ENCODE data around the gene SIGLEC12. TPM values are rescaled to one million over a fixed set of nuclear protein-coding genes. Genes with fewer than 3 reads are reported as not detected.

Gene SIGLEC12
- total RNA-seq, 1 donor from 2014 or later: not detected

DNA sequence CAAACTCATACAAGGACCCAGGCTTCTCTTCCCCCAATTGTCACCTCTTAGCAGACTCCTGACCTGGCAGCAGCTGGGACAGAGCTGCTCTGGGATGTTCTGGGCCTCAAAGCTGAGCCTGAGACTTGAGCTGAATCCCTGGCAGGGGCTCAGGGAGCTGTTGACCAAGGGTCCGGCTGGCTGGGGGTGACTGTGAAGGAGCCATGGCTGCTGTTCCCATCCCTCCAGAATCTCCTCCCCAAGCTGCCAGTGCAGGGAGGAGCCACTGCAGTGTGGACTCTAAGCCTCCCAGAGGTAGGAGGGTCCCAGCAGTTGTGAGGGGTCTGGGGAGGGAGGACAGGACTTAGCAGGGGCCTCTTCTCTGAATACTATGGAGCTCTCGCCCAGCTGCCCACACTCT lies 27.7 kb upstream of the SIGLEC12 start:
- no peaks in the 10 kb centered on the region for H3K4me1 ChIP-seq

DNA sequence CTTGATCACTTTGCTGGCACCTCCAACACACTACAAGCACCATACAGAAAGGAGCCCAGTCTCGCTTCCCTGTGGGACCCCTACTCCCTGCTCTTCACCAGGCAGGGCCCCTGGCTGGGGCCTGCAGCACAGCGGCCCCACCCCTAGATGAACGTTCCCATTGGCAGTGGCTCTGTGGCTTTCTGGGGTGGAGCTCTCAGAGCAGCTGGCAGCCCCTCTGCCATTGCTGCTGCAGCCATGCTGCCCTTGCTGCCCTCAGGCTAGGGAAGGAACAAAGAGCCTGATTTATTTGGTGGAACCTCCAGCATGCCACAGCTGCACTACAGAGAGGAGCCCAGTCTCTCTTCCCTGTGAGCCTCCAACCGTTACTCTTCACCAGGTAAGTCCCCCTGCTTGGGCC lies 24.1 kb upstream of the SIGLEC12 start:
- no peaks in the 10 kb centered on the region for H3K4me1 ChIP-seq
- no peak overlapping the region for H3K4me2 ChIP-seq
- Mint-ChIP-seq H3K9me3 (no peaks in the 10 kb centered on the region), H3K27me3 (ENCODE audit: insufficient read depth, low read depth) (peaks cover 6% of the 10 kb centered on the region), H3K36me3 (no peaks in the 10 kb centered on the region), H3K4me1 (no peaks in the 10 kb centered on the region), H3K27ac (no peak overlapping the region), H3K4me3 (no peak overlapping the region)
- H3K4me3 ChIP-seq: no peak overlapping the region
- H3K27ac ChIP-seq: no peak overlapping the region
- H3K9me3 ChIP-seq (ENCODE audit: low read depth): no peaks in the 10 kb centered on the region
- TF ChIP-seq, protein P1, sequence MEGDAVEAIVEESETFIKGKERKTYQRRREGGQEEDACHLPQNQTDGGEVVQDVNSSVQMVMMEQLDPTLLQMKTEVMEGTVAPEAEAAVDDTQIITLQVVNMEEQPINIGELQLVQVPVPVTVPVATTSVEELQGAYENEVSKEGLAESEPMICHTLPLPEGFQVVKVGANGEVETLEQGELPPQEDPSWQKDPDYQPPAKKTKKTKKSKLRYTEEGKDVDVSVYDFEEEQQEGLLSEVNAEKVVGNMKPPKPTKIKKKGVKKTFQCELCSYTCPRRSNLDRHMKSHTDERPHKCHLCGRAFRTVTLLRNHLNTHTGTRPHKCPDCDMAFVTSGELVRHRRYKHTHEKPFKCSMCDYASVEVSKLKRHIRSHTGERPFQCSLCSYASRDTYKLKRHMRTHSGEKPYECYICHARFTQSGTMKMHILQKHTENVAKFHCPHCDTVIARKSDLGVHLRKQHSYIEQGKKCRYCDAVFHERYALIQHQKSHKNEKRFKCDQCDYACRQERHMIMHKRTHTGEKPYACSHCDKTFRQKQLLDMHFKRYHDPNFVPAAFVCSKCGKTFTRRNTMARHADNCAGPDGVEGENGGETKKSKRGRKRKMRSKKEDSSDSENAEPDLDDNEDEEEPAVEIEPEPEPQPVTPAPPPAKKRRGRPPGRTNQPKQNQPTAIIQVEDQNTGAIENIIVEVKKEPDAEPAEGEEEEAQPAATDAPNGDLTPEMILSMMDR (IDR thresholded peaks at IDR 0.05): no peak
- no peak for TF ChIP-seq EZH2phosphoT487 (IDR thresholded peaks at IDR 0.05)
- TF ChIP-seq EZH2 (IDR thresholded peaks at IDR 0.05): no peak
- no peaks in the 10 kb centered on the region for H3K79me2 ChIP-seq (ENCODE audit: low read depth)
- no peaks in the 10 kb centered on the region for H3K27me3 ChIP-seq
- H2AFZ ChIP-seq (replicated peaks): no peak overlapping the region
- H3F3A ChIP-seq (ENCODE audit: low read depth): no peaks in the 10 kb centered on the region
- no peak overlapping the region for H3K9ac ChIP-seq
- DNase-seq (ENCODE audit: low spot score): no peak
- H3K36me3 ChIP-seq: no peaks in the 10 kb centered on the region
- H4K20me1 ChIP-seq (ENCODE audit: low read depth): no peaks in the 10 kb centered on the region

More for the DNA sequence above, 27.7 kb upstream of the SIGLEC12 start:
- Histone ChIP-seq H3K79me2 (ENCODE audit: low read depth) (no peaks in the 10 kb centered on the region), H3K9ac (no peak overlapping the region), H3K4me2 (no peak overlapping the region), H4K20me1 (ENCODE audit: low read depth) (no peaks in the 10 kb centered on the region), H3F3A (ENCODE audit: low read depth) (no peaks in the 10 kb centered on the region), H3K27ac (no peak overlapping the region), H3K9me3 (ENCODE audit: low read depth) (peaks cover 2% of the 10 kb centered on the region), H3K4me3 (no peak overlapping the region), H3K36me3 (no peaks in the 10 kb centered on the region), H3K27me3 (no peaks in the 10 kb centered on the region), H2AFZ (replicated peaks) (no peak overlapping the region)
- Mint-ChIP-seq H3K36me3 (no peaks in the 10 kb centered on the region), H3K4me1 (no peaks in the 10 kb centered on the region), H3K9me3 (no peaks in the 10 kb centered on the region), H3K27ac (no peak overlapping the region), H3K4me3 (no peak overlapping the region), H3K27me3 (ENCODE audit: insufficient read depth, low read depth) (peaks cover 8% of the 10 kb centered on the region)
- DNase-seq (ENCODE audit: low spot score): no peak
- TF ChIP-seq EZH2 (IDR thresholded peaks at IDR 0.05): no peak
- TF ChIP-seq EZH2phosphoT487 (IDR thresholded peaks at IDR 0.05): no peak
- TF ChIP-seq, protein P1 (IDR thresholded peaks at IDR 0.05): no peak

DNA sequence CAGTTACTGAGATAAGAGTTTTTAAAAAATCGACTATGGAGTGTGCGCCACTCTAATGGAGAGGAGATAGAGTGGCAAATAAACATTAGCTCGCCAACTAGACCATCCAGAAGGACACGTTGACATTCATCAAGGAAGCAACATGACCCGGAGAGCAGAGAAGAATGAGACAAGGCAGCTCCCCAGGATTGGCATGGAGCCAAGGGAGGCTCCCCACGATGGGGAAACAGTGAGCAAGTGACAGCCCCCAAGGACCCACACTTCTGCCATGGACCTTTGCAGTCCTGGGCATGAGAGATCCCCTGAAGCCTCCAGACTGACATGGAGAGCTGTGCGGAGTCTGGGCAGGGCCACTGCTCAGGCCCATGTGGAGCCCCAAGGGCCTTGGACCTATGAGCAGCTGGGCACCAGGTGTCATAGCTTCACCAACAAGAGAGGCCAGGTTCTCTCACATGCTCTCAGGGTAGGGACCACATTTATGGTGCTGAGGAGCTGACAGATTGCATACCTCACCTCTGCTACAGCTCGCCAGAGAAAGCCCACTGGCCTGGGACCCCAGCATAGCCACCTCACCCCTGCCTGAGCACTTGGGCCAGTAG lies 23.2 kb upstream of the SIGLEC12 start:
- Histone ChIP-seq H3K27ac (no peak overlapping the region), H4K20me1 (ENCODE audit: low read depth) (no peaks in the 10 kb centered on the region), H3K79me2 (ENCODE audit: low read depth) (no peaks in the 10 kb centered on the region), H3K36me3 (no peaks in the 10 kb centered on the region), H3K4me3 (no peak overlapping the region), H3K4me2 (no peak overlapping the region), H2AFZ (replicated peaks) (no peak overlapping the region), H3K27me3 (no peaks in the 10 kb centered on the region), H3K9ac (no peak overlapping the region), H3K4me1 (no peaks in the 10 kb centered on the region), H3F3A (ENCODE audit: low read depth) (no peaks in the 10 kb centered on the region), H3K9me3 (ENCODE audit: low read depth) (no peaks in the 10 kb centered on the region)
- Mint-ChIP-seq H3K27me3 (ENCODE audit: insufficient read depth, low read depth) (peaks cover 3% of the 10 kb centered on the region), H3K9me3 (no peaks in the 10 kb centered on the region), H3K27ac (no peak overlapping the region), H3K4me1 (no peaks in the 10 kb centered on the region), H3K36me3 (no peaks in the 10 kb centered on the region), H3K4me3 (no peak overlapping the region)
- TF ChIP-seq EZH2 (IDR thresholded peaks at IDR 0.05) (no peak), EZH2phosphoT487 (IDR thresholded peaks at IDR 0.05) (no peak)
- TF ChIP-seq, protein P1 (IDR thresholded peaks at IDR 0.05): no peak
- no peak for DNase-seq (ENCODE audit: low spot score)
